K562 (cell line): ENCODE data around the gene GALNT15. TPM values are rescaled to one million over a fixed set of nuclear protein-coding genes. Genes with fewer than 3 reads are reported as not detected.
A peak's percentile ranks its signal among the peaks of the same experiment; 100 is the strongest.

Experiments used
- BRF1 ChIP-seq: IDR thresholded peaks from 3 replicates; pipeline ENCODE4 v1.6.1; 2011; ENCODE audit warnings: borderline replicate concordance, mild to moderate bottlenecking; ENCODE audit not compliant: insufficient read length; ENCODE audit errors: extremely low read depth
- CCNT2 ChIP-seq: IDR thresholded peaks from 2 replicates; pipeline ENCODE4 v1.6.1; 2011; ENCODE audit warnings: borderline replicate concordance, low read depth, mild to moderate bottlenecking, moderate library complexity, mixed read lengths, low read length; ENCODE audit not compliant: insufficient read length; ENCODE audit errors: extremely low read depth
- CHCHD3 ChIP-seq: fragments of 250-450 bp; sonication (Bioruptor Pico); IDR thresholded peaks from 2 replicates; pipeline ENCODE4 v2.1.2; 2022; ENCODE audit warnings: mild to moderate bottlenecking
- DACH1 ChIP-seq: fragments of 450-650 bp; IDR thresholded peaks from 2 replicates; pipeline ENCODE4 v1.6.1; 2018; ENCODE audit not compliant: partially characterized antibody
- GTF2E2 ChIP-seq: fragments of 200-800 bp; sonication (Bioruptor generic); IDR thresholded peaks from 2 replicates; pipeline ENCODE4 v1.6.1; 2016; ENCODE audit warnings: missing genetic modification characterization, missing compliant biosample characterization
- HNRNPK ChIP-seq: fragments of 200-400 bp; formaldehyde crosslinking; IDR thresholded peaks from one replicate; pipeline ENCODE4 v1.6.1; 2018; ENCODE audit warnings: mild to moderate bottlenecking, low read depth, low read length; ENCODE audit not compliant: poor library complexity, severe bottlenecking
- NCOA1 ChIP-seq: fragments of 450-650 bp; IDR thresholded peaks from 2 replicates; pipeline ENCODE4 v1.6.1; 2016; ENCODE audit warnings: low read depth
- OTX1 ChIP-seq: fragments of 450-650 bp; formaldehyde crosslinking; IDR thresholded peaks from 2 replicates; pipeline ENCODE4 v1.4.0; 2022; ENCODE audit warnings: mild to moderate bottlenecking
- SMAD1 ChIP-seq: fragments of 150-350 bp; IDR thresholded peaks from 2 replicates; pipeline ENCODE4 v1.6.1; 2014; ENCODE audit warnings: low read length, low read depth; ENCODE audit not compliant: partially characterized antibody
- SMARCA4 ChIP-seq: fragments of 450-650 bp; IDR thresholded peaks from 2 replicates; pipeline ENCODE4 v1.6.1; 2016
- SP2 ChIP-seq: IDR thresholded peaks from 2 replicates; pipeline ENCODE4 v1.6.1; 2011; ENCODE audit warnings: mild to moderate bottlenecking, low read depth, low read length, moderate library complexity; ENCODE audit not compliant: poor library complexity, severe bottlenecking; ENCODE audit errors: extremely low read depth
- TAL1 ChIP-seq: fragments of 450-650 bp; IDR thresholded peaks from 2 replicates; pipeline ENCODE4 v1.6.1; 2016; ENCODE audit warnings: mild to moderate bottlenecking
- ZNF197 ChIP-seq: fragments of 200-800 bp; sonication (Bioruptor generic); IDR thresholded peaks from 2 replicates; pipeline ENCODE4 v1.6.1; 2016; ENCODE audit warnings: low read depth, missing genetic modification characterization, missing compliant biosample characterization
- ZNF311 ChIP-seq: fragments of 250-450 bp; sonication (Bioruptor Pico); IDR thresholded peaks from 2 replicates; pipeline ENCODE4 v1.4.0; 2020; ENCODE audit warnings: mild to moderate bottlenecking, moderate library complexity
- ZNF444 ChIP-seq: fragments of 250-450 bp; sonication (Bioruptor Pico); IDR thresholded peaks from 2 replicates; pipeline ENCODE4 v1.4.0; 2020; ENCODE audit warnings: mild to moderate bottlenecking, moderate library complexity
- ZNF79 ChIP-seq: fragments of 250-450 bp; sonication (Bioruptor Pico); IDR thresholded peaks from 2 replicates; pipeline ENCODE4 v1.4.0; 2020; ENCODE audit warnings: low read depth, mild to moderate bottlenecking, moderate library complexity
- polyA plus RNA-seq, 8 experiments: library from polyadenylated mRNA; depleted of rRNA in 4 of 8; stranded (reverse) in 5 of 8; unstranded in 3 of 8; fragments of >200 nt; fragmentation: Nextera tagmentation in 2 of 8; fragmentation: Illumina TruSeq in 1 of 8; extraction: Ambion mirVana in 2 of 8; extraction: Trizol in 1 of 8; gene quantifications; 2 replicates each; pipeline versions ENCODE4 v1.2.1 to v1.2.3, GENCODE V29; 2011 to 2014; ENCODE audit warnings: inconsistent platforms in 1 of 8, missing spikeins in 1 of 8
- total RNA-seq, 7 experiments: library from RNA; depleted of rRNA in 6 of 7; stranded (reverse); fragments of >200 nt in 6 of 7; fragmentation: Illumina TruSeq in 2 of 7; extraction: Trizol in 2 of 7; gene quantifications; 2 replicates each; pipeline versions ENCODE4 v1.2.1 to v1.2.3, GENCODE V29; 2011 to 2021; ENCODE audit warnings: low replicate concordance in 1 of 7
- TF ChIP-seq, protein P1 (sequence below): sonication (generic); formaldehyde crosslinking; IDR thresholded peaks from 2 replicates; pipeline ENCODE4 v1.8.1; 2023; ENCODE audit warnings: mild to moderate bottlenecking, missing genetic modification reagents
- TF ChIP-seq, protein P2 (sequence below): sonication (generic); formaldehyde crosslinking; IDR thresholded peaks from 2 replicates; pipeline ENCODE4 v1.8.1; 2023; ENCODE audit warnings: mild to moderate bottlenecking, missing genetic modification reagents
- TF ChIP-seq, protein P3 (sequence below): sonication (generic); formaldehyde crosslinking; IDR thresholded peaks from 2 replicates; pipeline ENCODE4 v1.8.0; 2022; ENCODE audit warnings: mild to moderate bottlenecking, low read depth, missing genetic modification reagents

GALNT15 gene
- total and polyA plus RNA-seq, 9 of the 15 experiments (the other 6 are each of a cell fraction or from before 2014, with no cell fraction given) = not detected

- no peak for TF ChIP-seq SMARCA4
- no peak for TF ChIP-seq ZNF79
- no peak for TF ChIP-seq BRF1
- TF ChIP-seq, protein P1, sequence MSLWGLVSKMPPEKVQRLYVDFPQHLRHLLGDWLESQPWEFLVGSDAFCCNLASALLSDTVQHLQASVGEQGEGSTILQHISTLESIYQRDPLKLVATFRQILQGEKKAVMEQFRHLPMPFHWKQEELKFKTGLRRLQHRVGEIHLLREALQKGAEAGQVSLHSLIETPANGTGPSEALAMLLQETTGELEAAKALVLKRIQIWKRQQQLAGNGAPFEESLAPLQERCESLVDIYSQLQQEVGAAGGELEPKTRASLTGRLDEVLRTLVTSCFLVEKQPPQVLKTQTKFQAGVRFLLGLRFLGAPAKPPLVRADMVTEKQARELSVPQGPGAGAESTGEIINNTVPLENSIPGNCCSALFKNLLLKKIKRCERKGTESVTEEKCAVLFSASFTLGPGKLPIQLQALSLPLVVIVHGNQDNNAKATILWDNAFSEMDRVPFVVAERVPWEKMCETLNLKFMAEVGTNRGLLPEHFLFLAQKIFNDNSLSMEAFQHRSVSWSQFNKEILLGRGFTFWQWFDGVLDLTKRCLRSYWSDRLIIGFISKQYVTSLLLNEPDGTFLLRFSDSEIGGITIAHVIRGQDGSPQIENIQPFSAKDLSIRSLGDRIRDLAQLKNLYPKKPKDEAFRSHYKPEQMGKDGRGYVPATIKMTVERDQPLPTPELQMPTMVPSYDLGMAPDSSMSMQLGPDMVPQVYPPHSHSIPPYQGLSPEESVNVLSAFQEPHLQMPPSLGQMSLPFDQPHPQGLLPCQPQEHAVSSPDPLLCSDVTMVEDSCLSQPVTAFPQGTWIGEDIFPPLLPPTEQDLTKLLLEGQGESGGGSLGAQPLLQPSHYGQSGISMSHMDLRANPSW = peak; percentile 37; the same call in 1 of the 2 replicates
- no peak for TF ChIP-seq TAL1
- peak; percentile 39 for TF ChIP-seq CCNT2
- TF ChIP-seq CHCHD3 = no peak
- TF ChIP-seq ZNF197 (CRISPR knock-in tag) = no peak
- TF ChIP-seq GTF2E2 = peak; percentile 42; the same call in 1 of the 2 replicates
- TF ChIP-seq, protein P2, sequence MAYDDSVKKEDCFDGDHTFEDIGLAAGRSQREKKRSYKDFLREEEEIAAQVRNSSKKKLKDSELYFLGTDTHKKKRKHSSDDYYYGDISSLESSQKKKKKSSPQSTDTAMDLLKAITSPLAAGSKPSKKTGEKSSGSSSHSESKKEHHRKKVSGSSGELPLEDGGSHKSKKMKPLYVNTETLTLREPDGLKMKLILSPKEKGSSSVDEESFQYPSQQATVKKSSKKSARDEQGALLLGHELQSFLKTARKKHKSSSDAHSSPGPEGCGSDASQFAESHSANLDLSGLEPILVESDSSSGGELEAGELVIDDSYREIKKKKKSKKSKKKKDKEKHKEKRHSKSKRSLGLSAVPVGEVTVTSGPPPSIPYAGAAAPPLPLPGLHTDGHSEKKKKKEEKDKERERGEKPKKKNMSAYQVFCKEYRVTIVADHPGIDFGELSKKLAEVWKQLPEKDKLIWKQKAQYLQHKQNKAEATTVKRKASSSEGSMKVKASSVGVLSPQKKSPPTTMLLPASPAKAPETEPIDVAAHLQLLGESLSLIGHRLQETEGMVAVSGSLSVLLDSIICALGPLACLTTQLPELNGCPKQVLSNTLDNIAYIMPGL (CRISPR knock-in tag) = peak; percentile 63; the same call in 1 of the 2 replicates
- TF ChIP-seq DACH1 = no peak
- TF ChIP-seq OTX1 = peak; percentile 83; the same call in 1 of the 2 replicates
- peak; percentile 77 for TF ChIP-seq NCOA1
- TF ChIP-seq HNRNPK = no peak
- TF ChIP-seq, protein P3, sequence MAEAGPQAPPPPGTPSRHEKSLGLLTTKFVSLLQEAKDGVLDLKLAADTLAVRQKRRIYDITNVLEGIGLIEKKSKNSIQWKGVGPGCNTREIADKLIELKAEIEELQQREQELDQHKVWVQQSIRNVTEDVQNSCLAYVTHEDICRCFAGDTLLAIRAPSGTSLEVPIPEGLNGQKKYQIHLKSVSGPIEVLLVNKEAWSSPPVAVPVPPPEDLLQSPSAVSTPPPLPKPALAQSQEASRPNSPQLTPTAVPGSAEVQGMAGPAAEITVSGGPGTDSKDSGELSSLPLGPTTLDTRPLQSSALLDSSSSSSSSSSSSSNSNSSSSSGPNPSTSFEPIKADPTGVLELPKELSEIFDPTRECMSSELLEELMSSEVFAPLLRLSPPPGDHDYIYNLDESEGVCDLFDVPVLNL (CRISPR knock-in tag) = no peak
- TF ChIP-seq SMAD1 = no peak
- no peak for TF ChIP-seq ZNF311
- TF ChIP-seq SP2 = peak; percentile 9
- TF ChIP-seq ZNF444 (CRISPR knock-in tag) = no peak
Measured at GRCh38 chr3:16264708-16265454, 90.4 kb downstream of the GALNT15 start, which contains the start of the genes DPH3 and OXNAD1 (continued).
